Mesendoderm (in vitro differentiated cells): ENCODE measurements around the gene RFX5.

ENCODE experiments used
- DNase-seq: peaks from one replicate; pipeline ENCODE4 v3.0.0; 2013
- H2AK5ac ChIP-seq: 2 replicates; pipeline ENCODE4 v1.6.1; 2013; ENCODE audit warnings: low read length, inconsistent platforms
- H2BK120ac ChIP-seq: 2 replicates; pipeline ENCODE4 v1.6.1; 2013; ENCODE audit warnings: low read depth, mild to moderate bottlenecking, low read length, moderate library complexity, mixed read lengths
- H2BK15ac ChIP-seq: replicated peaks from 2 replicates; pipeline ENCODE4 v1.6.1; 2013; ENCODE audit warnings: low read depth, mild to moderate bottlenecking, moderate library complexity
- H2BK5ac ChIP-seq: 2 replicates; pipeline ENCODE4 v1.6.1; 2013; ENCODE audit warnings: low read length, inconsistent platforms
- H3K18ac ChIP-seq: 2 replicates; pipeline ENCODE4 v1.6.1; 2013; ENCODE audit warnings: mild to moderate bottlenecking, low read length, mixed read lengths
- H3K23ac ChIP-seq: one replicate; pipeline ENCODE4 v1.6.1; 2013; ENCODE audit warnings: low read length
- H3K27ac ChIP-seq: 2 replicates; pipeline ENCODE4 v1.5.1; 2013; ENCODE audit warnings: low read depth, mild to moderate bottlenecking, inconsistent platforms, low read length, moderate library complexity
- H3K27me3 ChIP-seq: 2 replicates; pipeline ENCODE4 v1.6.1; 2013; ENCODE audit warnings: low read length, control low read depth, mild to moderate bottlenecking, inconsistent platforms; ENCODE audit not compliant: insufficient read depth, poor library complexity
- H3K36me3 ChIP-seq: 2 replicates; pipeline ENCODE4 v1.6.1; 2013; ENCODE audit warnings: low read length, inconsistent platforms; ENCODE audit not compliant: control insufficient read depth, insufficient read depth
- H3K4ac ChIP-seq: one replicate; pipeline ENCODE4 v1.6.1; 2013; ENCODE audit warnings: low read depth, mild to moderate bottlenecking, low read length, moderate library complexity
- H3K4me1 ChIP-seq: 2 replicates; pipeline ENCODE4 v1.6.1; 2013; ENCODE audit warnings: low read depth, low read length, inconsistent platforms; ENCODE audit not compliant: control insufficient read depth
- H3K4me2 ChIP-seq: 2 replicates; pipeline ENCODE4 v1.6.1; 2013; ENCODE audit warnings: low read length
- H3K4me3 ChIP-seq: 2 replicates; pipeline ENCODE4 v1.5.1; 2013; ENCODE audit warnings: mild to moderate bottlenecking, low read length
- H3K56ac ChIP-seq: one replicate; pipeline ENCODE4 v1.6.1; 2013; ENCODE audit warnings: low read length
- H3K79me1 ChIP-seq: 2 replicates; pipeline ENCODE4 v1.6.1; 2013; ENCODE audit warnings: low read length, inconsistent platforms
- H3K79me2 ChIP-seq: 2 replicates; pipeline ENCODE4 v1.6.1; 2013; ENCODE audit warnings: mild to moderate bottlenecking, low read length; ENCODE audit not compliant: control insufficient read depth, insufficient read depth
- H3K9ac ChIP-seq: 2 replicates; pipeline ENCODE4 v1.6.1; 2013; ENCODE audit warnings: low read length, inconsistent platforms
- H4K5ac ChIP-seq: one replicate; pipeline ENCODE4 v1.6.1; 2013; ENCODE audit warnings: low read length
- H4K8ac ChIP-seq: one replicate; pipeline ENCODE4 v1.6.1; 2013; ENCODE audit warnings: low read depth, mild to moderate bottlenecking, control low read depth, low read length, moderate library complexity
- WGBS: extraction: QIAGEN DNeasy Blood & Tissue Kit; methylation state at CpG from one replicate; pipeline ENCODE4 v1.1.7; 2013; ENCODE audit warnings: low lambda C conversion rate, missing lambda C conversion rate; ENCODE audit not compliant: insufficient coverage; ENCODE audit errors: extremely low coverage; 5-methylcytosine and 5-hydroxymethylcytosine counted together

Gene RFX5

DNA sequence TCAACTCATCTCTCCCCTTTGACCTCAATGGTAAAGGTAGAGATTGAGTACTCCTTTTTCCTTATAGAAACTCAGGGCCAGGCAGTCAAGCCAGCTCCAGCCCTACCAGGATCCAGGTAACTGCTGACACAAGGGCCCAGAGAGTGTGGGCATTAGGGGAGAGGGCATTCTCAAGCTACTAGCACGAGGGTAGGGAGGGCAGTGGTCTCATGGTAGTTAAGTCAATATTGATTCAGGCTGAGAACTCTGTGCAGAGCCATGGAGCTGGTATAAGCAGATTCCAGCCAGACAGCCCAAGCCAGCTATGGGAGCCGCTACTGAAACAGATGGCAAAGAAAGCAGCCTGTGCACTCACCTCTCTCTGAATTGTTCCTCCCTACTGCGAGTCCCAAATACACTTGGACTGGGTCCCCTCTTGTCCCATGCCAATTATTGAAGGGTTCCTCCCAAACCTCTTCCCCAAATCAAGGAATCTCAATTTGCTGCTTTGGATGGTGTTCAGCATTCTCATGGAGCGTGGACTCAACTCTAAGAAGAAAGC lies 22.6 kb downstream of the RFX5 start:
- Histone ChIP-seq H3K79me2 (peaks cover 7% of the 10 kb centered on the region), H3K4me2 (no peak overlapping the region), H4K5ac (no peak overlapping the region), H3K4me1 (peaks cover 4% of the 10 kb centered on the region), H3K79me1 (peaks cover 8% of the 10 kb centered on the region), H3K4ac (no peak overlapping the region), H3K36me3 (no peaks in the 10 kb centered on the region), H3K9ac (no peak overlapping the region), H4K8ac (no peak overlapping the region), H3K56ac (no peak overlapping the region), H2BK15ac (no peak overlapping the region), H2AK5ac (no peak overlapping the region), H3K27me3 (no peaks in the 10 kb centered on the region), H3K18ac (no peak overlapping the region), H3K4me3 (no peak overlapping the region), H3K23ac (no peak overlapping the region), H3K27ac (no peak overlapping the region), H2BK5ac (no peak overlapping the region), H2BK120ac (no peak overlapping the region)
- no peak for DNase-seq
- WGBS, result no CpG with 5 or more reads among the region's 4 CpGs

DNA sequence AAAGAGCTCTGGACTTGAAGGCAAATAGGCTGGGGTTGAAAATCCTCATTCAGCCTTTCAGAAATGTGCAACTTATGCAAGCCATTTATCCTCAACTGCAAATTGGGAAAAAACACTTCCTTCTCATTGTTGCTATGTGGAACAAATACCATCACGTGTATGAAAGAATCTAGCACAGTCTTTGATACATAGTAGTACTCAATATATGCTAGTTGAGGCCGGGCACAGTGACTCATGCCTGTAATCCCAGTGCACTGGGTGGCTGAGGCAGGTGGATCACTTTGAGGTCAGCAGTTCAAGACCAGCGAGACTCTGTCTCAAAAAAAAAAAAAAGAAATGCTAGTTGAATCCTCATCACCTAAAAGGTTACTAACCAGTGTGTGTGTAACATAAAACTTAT lies 28.1 kb downstream of the RFX5 start:
- H2BK5ac ChIP-seq, result no peak overlapping the region
- peaks cover 4% of the 10 kb centered on the region for H3K36me3 ChIP-seq

DNA sequence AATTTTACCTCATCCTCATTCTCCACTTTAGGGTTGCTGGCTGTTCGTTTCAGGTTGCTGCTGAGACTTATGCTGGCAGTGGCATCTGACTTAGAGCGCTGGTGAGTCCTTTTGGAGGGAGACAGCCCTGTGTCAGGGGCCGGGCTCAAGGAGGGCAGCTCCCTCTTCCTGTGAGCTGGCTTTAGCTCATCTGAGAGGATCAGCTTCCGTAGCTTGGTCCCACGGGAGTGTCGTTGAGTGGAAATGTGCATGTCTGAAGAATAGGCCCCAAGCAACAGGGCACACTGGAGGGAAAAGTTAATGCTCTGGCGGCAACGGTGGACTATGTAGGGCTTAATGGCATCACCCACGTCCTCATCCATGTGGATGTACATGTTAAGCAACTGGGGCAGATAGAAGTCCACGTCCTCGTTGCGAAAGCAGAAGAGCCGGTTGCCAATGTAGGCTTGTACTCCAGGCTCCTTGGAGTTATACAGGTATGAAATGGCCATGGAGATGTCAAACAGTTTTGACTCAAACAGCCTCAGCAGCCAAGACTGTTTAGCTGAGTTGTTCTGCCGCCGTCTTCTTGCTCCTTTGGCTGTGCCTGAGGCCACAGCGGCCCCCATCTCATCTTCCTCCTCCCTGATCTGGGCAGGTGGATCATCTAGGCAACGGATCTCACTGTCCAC lies 31.4 kb downstream of the RFX5 start:
- H3K79me1 ChIP-seq, result no peaks in the 10 kb centered on the region
- H2BK15ac ChIP-seq, result no peak overlapping the region
- no peaks in the 10 kb centered on the region for H3K4me1 ChIP-seq
- H3K27ac ChIP-seq, result no peak overlapping the region
- H3K9ac ChIP-seq, result no peak overlapping the region
- H3K4me2 ChIP-seq, result no peak overlapping the region
- H3K18ac ChIP-seq, result no peak overlapping the region
- H4K5ac ChIP-seq, result no peak overlapping the region
- no peak for DNase-seq
- H3K23ac ChIP-seq, result no peak overlapping the region
- peaks cover 4% of the 10 kb centered on the region for H3K36me3 ChIP-seq
- no peak overlapping the region for H4K8ac ChIP-seq
- no peak overlapping the region for H3K4me3 ChIP-seq
- no peak overlapping the region for H3K56ac ChIP-seq
- WGBS, result no CpG with 5 or more reads among the region's 17 CpGs
- H2AK5ac ChIP-seq, result no peak overlapping the region
- H3K79me2 ChIP-seq, result no peaks in the 10 kb centered on the region
- no peak overlapping the region for H2BK120ac ChIP-seq
- no peak overlapping the region for H2BK5ac ChIP-seq
- no peak overlapping the region for H3K4ac ChIP-seq
- no peaks in the 10 kb centered on the region for H3K27me3 ChIP-seq

More for the DNA sequence above, 28.1 kb downstream of the RFX5 start:
- Histone ChIP-seq H3K4ac (no peak overlapping the region), H2AK5ac (no peak overlapping the region), H3K4me1 (no peaks in the 10 kb centered on the region), H2BK15ac (no peak overlapping the region), H3K79me1 (no peaks in the 10 kb centered on the region), H3K27me3 (no peaks in the 10 kb centered on the region), H3K27ac (no peak overlapping the region), H3K4me3 (no peak overlapping the region), H3K18ac (no peak overlapping the region), H4K8ac (no peak overlapping the region), H4K5ac (no peak overlapping the region), H3K79me2 (no peaks in the 10 kb centered on the region), H3K4me2 (no peak overlapping the region), H3K23ac (no peak overlapping the region), H2BK120ac (no peak overlapping the region), H3K9ac (no peak overlapping the region), H3K56ac (no peak overlapping the region)
- no CpG with 5 or more reads among the region's 3 CpGs for WGBS
- no peak for DNase-seq

DNA sequence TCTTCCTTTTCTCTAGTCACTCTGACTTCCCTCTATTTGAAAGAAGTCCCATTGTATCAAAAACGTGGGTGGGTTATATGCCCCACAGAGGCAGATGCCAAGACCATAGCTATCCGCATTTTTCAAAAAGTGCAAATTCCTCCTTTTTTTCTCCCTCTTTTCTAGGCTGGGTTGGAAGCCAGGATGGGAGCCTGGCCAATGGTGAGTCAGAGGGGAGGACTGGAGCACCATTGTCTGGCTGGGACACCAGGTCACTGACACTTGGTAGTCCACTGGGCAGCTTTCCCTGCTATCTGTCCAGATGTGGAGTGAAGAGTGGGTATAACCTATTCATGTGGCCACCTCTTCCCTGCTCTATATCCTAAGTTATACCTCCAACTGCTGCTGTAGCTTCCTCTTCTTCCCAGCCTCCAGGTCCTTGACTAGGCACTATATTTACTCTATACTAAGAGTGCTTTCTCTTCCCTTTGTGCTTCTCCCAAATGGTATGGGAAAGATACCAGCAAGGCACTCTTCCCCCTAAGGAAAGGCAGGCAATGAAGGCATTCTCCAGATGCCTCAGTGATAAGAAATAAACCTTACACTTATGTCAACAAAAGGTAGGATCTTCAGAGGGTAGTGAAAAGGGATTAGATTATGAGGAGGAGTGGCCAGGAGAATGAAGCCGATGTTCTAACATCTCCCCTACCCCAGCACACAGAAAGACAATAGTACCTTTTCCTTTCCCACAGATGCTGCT lies 32.7 kb downstream of the RFX5 start:
- Histone ChIP-seq H3K4me1 (no peaks in the 10 kb centered on the region), H4K5ac (no peak overlapping the region), H3K27me3 (no peaks in the 10 kb centered on the region), H3K79me2 (no peaks in the 10 kb centered on the region), H2BK120ac (no peak overlapping the region), H3K23ac (no peak overlapping the region), H3K4ac (no peak overlapping the region), H3K79me1 (no peaks in the 10 kb centered on the region), H3K27ac (no peak overlapping the region), H3K56ac (no peak overlapping the region), H2AK5ac (no peak overlapping the region), H3K4me3 (no peak overlapping the region), H3K4me2 (no peak overlapping the region), H3K18ac (no peak overlapping the region), H3K36me3 (peaks cover 4% of the 10 kb centered on the region), H2BK15ac (no peak overlapping the region), H2BK5ac (no peak overlapping the region), H4K8ac (no peak overlapping the region), H3K9ac (no peak overlapping the region)
- DNase-seq, result peak; percentile 37
- no CpG with 5 or more reads among the region's 3 CpGs for WGBS

DNA sequence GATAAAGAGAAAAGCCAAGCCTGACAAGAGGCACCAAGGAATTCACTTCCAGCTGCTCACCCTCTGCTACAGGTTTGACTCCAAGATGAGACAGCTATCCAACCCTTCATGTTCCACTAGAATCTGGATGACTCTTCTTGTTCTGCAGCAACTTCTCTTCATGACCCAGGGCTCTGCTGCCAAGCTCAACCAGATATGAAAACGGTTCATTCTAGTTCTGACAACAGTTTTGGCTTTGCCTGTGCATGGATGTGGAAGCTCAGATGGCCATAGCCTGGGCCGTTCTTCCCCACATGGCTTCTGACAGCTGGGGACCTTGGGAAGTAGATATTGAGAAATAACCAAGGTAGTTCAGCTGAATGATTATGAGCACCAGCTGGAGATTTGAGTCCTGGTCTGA lies 33.6 kb downstream of the RFX5 start:
- peaks cover 4% of the 10 kb centered on the region for H3K36me3 ChIP-seq
- no peaks in the 10 kb centered on the region for H3K79me2 ChIP-seq
- H3K56ac ChIP-seq, result no peak overlapping the region
- no peak overlapping the region for H3K18ac ChIP-seq
- WGBS, result no CpG with 5 or more reads among the region's 2 CpGs
- no peak overlapping the region for H3K4me2 ChIP-seq
- no peak overlapping the region for H2BK120ac ChIP-seq
- no peak overlapping the region for H4K8ac ChIP-seq
- no peaks in the 10 kb centered on the region for H3K79me1 ChIP-seq
- no peak overlapping the region for H3K23ac ChIP-seq
- H4K5ac ChIP-seq, result no peak overlapping the region
- H3K4me1 ChIP-seq, result no peaks in the 10 kb centered on the region
- H2BK15ac ChIP-seq, result no peak overlapping the region
- no peak for DNase-seq
- no peak overlapping the region for H3K4me3 ChIP-seq
- H3K27ac ChIP-seq, result no peak overlapping the region
- H2AK5ac ChIP-seq, result no peak overlapping the region
- H3K27me3 ChIP-seq, result no peaks in the 10 kb centered on the region
- no peak overlapping the region for H3K9ac ChIP-seq
- no peak overlapping the region for H2BK5ac ChIP-seq
- H3K4ac ChIP-seq, result no peak overlapping the region
